ENCODE measurements around the gene PDZRN3.
"Not testable (repeated sequence)": the region's sequence is repeated elsewhere in the genome, so short reads cannot be mapped to it uniquely, and the experiment has no call there.

The PDZRN3 gene

GRCh38 chr3:73484656-73485248 lies 140.0 kb downstream of the PDZRN3 start:
- no peak for DNase-seq

DNA sequence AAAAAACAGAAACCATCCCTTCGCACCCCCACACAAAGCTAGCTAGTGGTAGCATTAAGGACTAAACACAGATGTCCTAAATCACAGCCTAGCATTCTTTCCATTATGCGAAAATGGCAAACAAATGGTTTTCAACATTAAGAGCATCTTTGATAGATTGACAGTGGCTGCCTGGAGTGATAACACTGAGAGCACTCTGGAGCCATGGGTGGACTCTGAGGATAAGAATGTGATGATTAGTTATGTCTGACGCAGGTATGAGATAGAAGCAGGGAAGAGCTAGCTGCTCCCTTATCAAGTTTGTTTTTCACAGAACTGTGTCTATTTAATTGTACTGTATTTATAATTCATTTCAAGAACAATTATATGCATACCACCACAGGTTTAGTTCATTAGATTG lies 142.9 kb downstream of the PDZRN3 start:
- no peak for DNase-seq

GRCh38 chr3:73480187-73480672 lies 144.5 kb downstream of the PDZRN3 start:
- DNase-seq, result no peak

- no peak for DNase-seq
Measured at GRCh38 chr3:73479325-73479724, 145.4 kb downstream of the PDZRN3 start.

DNA sequence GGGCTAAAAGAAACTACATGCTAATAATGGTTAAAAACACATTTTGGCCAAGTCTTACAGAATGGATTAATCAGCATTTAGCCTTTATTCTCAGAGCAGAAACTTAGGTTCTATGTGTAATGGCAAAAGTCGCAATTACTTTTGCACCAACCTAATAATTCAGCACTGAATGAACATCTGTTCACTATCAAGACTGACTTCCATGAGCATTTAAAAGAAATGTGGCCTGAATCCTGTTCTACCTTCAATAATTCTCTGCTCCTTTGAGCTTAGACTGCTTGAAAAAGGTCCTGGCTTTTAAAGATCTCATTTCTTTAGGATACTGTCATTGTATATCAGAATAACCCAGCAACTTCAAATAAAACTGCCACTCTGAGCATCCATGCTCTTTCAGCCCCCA lies 145.9 kb downstream of the PDZRN3 start:
- no peak for DNase-seq

- DNase-seq, result no peak
Measured at GRCh38 chr3:73475717-73476116, 149.0 kb downstream of the PDZRN3 start.

DNA sequence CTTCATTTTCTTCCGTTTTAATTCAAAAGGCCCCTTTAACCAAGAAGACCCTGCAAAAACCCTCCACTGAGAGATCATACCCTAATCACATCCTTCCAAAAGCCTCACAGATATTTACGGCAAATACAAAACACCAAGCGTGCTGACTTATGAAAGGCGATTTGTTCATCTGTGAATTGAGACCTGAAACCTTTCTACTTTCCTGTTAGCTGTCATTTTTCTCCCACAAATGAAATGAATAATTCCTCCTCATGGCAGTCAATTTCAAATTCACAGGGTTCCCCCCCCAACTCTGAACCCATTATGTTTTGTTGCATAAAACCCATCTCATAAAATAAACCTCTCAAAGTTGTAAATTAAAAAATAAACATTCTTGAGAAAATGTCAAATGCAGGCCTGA lies 149.6 kb downstream of the PDZRN3 start:
- no peak for DNase-seq

DNA sequence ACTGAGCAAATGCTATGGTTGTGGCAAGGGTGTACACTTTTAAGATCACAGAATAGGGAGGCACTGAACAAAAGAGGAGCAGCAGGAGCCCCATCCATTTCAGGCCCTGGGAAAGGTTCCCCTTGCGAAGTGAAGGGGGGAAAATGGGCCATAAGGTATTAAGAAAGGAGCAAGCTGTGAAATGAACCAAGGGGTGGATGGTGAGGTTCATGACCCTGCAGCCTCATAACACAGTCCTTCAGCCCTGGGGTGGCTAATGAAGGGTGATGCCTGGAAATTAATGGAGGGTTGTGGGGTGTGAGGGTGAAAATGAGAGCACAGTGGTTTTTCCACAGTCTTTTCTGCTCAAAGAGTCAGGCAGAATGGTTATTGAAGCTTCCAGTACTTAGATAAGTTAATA lies 150.1 kb downstream of the PDZRN3 start:
- DNase-seq, result no peak

GRCh38 chr3:73473898-73474416 lies 150.8 kb downstream of the PDZRN3 start:
- no peak for DNase-seq

DNA sequence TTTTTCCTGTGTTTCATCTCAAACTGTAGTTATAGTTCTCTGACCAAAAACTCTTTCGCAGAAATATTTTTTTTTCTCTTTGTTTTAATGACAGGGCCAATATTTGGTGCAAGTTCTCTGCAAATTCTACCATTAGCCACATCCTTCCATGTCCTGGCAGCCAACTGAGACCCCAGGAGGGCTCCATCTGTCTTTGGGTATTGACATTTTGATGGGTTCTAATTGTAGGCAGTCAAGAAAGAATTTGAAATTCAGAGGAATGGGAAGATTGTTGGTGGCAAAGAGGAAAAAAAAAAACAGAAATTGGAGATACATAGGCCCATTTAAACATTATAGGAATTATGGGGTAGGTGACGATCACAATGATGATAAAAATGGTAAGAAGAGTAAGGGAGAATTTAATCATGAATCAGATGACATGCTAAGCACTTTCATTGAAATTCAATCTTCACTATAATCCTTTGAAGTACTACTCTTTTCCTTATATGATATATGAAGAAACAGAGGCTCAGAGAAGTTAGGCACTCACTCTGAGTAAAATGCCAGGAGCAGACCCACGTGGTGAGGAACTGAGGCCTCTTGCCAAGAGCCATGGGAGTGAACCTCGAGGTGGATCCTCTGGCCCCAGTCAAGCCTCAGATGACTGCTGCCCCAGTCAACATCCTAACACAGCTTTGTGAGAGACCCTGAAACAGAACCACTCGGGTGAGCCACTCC lies 151.4 kb downstream of the PDZRN3 start:
- no peak for DNase-seq

GRCh38 chr3:73471986-73472787 lies 152.6 kb downstream of the PDZRN3 start:
- DNase-seq, result no peak

DNA sequence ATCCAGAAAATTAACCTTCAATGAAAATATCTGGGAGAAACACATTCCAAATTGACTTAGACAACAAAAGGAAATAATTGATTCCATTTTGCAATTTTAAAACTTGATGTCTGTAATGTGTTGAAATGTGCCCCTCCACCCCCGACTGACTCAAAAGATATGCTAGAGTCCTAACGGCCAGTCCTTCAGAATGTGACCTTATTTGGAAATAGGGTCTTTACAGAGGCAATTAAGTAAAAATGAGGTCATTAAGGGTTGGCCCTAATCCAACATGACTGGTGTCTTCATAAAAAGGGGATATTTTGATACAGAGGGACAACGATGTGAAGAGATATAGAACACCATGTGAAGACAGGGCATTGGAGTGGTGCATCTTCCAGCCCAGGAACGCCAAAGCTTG lies 153.9 kb downstream of the PDZRN3 start:
- DNase-seq, result no peak

DNA sequence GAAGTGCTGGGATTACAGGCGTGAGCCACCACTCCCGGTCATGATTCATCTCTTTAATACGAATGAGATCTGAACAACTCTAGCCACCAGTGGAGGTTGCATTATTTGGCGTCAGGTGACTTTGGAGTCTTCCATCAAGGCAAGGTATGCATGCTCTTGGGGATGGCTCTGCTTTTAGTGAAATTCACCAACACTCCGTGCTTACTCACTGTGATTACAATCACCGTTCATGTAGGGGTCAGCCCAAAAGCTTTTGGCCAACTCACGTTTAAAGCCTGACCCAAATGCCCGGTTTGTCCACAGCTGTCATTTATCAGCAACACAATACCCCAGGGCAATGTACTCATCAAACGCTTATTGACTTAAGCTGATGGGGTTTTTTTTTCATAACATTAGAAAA lies 155.4 kb downstream of the PDZRN3 start:
- DNase-seq, result no peak

DNA sequence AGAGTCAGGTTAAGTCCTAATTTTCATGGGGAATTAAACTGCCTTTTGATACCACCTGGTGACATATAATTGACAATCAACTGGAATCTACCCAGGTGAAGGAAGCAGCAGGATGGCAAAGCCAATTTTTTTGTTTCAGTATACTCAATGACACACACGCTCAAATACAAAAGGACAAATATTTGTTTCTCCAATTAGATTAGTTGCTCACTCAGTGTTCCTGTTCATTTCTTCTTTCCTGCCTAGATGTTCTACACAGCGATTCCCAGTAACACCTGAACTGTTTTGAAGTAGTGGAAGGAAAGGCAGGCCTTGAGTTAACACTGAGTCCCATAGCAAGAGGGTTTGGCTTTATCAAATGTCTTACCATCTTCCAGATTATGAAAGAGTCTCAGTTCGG lies 157.5 kb downstream of the PDZRN3 start:
- DNase-seq, result no peak

GRCh38 chr3:73465926-73466325 lies 158.8 kb downstream of the PDZRN3 start:
- no peak for DNase-seq

- not testable (repeated sequence) for DNase-seq
Measured at GRCh38 chr3:73464126-73464525, 160.6 kb downstream of the PDZRN3 start.

DNA sequence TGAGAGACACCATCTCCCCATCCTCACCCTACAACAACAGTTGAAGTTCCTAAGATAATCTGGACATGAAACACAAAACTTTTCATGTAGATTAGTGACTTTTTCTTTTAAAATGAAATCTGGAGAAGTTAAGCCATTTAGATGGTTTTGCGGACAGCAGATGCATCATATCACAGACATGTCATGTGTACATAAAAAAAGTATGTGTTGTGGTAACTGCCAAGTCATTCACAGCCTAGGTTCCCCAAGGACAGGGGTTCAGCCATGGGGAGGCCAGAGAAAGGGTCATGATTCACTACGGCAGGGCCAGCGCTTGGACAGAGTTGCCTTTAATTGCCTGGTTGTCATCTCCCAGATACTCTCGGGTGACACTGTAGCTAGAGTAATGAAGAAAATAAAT lies 163.2 kb downstream of the PDZRN3 start:
- DNase-seq, result no peak

- DNase-seq, result no peak
Measured at GRCh38 chr3:73459711-73460110, 165.0 kb downstream of the PDZRN3 start.

GRCh38 chr3:73453666-73454065 lies 171.1 kb downstream of the PDZRN3 start:
- no peak for DNase-seq

GRCh38 chr3:73452729-73453128 lies 172.0 kb downstream of the PDZRN3 start:
- DNase-seq, result no peak

DNA sequence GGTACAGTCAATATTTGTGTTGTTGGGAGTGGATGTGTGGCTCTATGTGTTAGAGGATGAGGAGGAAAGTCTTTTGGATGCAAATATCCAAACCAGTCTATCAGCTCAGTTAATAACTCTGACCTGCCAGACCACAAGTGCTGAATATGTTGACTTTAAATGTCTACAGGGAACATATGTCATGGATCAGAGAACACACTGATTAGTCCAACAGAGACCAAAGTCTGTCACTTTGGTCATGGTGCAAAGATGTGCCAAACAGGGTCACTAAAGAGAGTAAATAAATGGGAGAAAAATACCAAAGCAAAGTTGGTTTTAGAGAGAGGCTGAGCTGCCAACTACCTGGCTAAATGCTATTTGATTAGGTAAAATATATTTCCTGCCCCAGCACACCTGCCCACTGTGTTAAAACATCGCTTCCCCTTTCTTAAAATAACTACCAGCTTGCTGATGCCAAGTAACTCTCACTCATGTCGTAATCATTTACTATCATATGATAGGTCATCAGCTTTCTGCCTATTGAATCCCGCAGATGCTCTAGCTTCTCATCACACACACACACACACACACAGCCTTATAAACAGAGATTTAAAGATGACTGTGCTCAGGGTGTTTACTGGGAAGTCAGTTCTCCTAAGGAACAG lies 173.3 kb downstream of the PDZRN3 start:
- DNase-seq, result no peak

GRCh38 chr3:73449774-73450173 lies 175.0 kb downstream of the PDZRN3 start:
- DNase-seq, result no peak

GRCh38 chr3:73448761-73449301 lies 175.9 kb downstream of the PDZRN3 start:
- no peak for DNase-seq

All from NCI-H1417 treated with DMSO at 0.1 percent for 48 hours (cell line).